C1 segment of cervical spinal cord (tissue), 14 donors: ENCODE measurements around the gene KLF7.
A peak's percentile ranks its signal among the peaks of the same experiment; 100 is the strongest.

Experiments
- DNase-seq, 14 donors: peaks; one replicate each; lab custom pipeline; 2025; lab: John Stamatoyannopoulos, UW

The KLF7 gene

GRCh38 chr2:207167099-207167923, 1.6 kb upstream of the KLF7 start:
- peak in 1 of 14 donors; percentile 59 for DNase-seq

GRCh38 chr2:207166349-207167098, 776 bp upstream of the KLF7 start:
- peak; percentile 27 to 91 (median 82) for DNase-seq

- DNase-seq: peak; percentile 90 to 100 (median 99)
Observed at GRCh38 chr2:207166039-207166348, 246 bp upstream of the KLF7 start.

GRCh38 chr2:207164006-207164831, 1.5 kb downstream of the KLF7 start:
- DNase-seq: peak in 11 of 14 donors; percentile 34 to 85 (median 75)

GRCh38 chr2:207163756-207164005, 2.1 kb downstream of the KLF7 start:
- DNase-seq: no peak

- DNase-seq: peak in 5 of 14 donors; percentile 21 to 71 (median 53)
Observed at GRCh38 chr2:207163053-207163755, 2.5 kb downstream of the KLF7 start.

- DNase-seq: no peak
Observed at GRCh38 chr2:207162316-207162715, 3.4 kb downstream of the KLF7 start.

- peak in 3 of 14 donors; percentile 14 to 35 (median 26) for DNase-seq
Observed at GRCh38 chr2:207161247-207162123, 4.3 kb downstream of the KLF7 start.

- no peak for DNase-seq
Observed at GRCh38 chr2:207160115-207160514, 5.6 kb downstream of the KLF7 start.

GRCh38 chr2:207159002-207159401, 6.7 kb downstream of the KLF7 start:
- no peak for DNase-seq

GRCh38 chr2:207157731-207158130, 8.0 kb downstream of the KLF7 start:
- DNase-seq: no peak

GRCh38 chr2:207157162-207157481, 8.6 kb downstream of the KLF7 start:
- DNase-seq: no peak

GRCh38 chr2:207156451-207157161, 9.1 kb downstream of the KLF7 start:
- no peak for DNase-seq

- no peak for DNase-seq
Observed at GRCh38 chr2:207155516-207156444, 10.0 kb downstream of the KLF7 start.

- DNase-seq: no peak
Observed at GRCh38 chr2:207154556-207155510, 10.9 kb downstream of the KLF7 start.

- DNase-seq: no peak
Observed at GRCh38 chr2:207153266-207153975, 12.3 kb downstream of the KLF7 start.

GRCh38 chr2:207151048-207151447, 14.7 kb downstream of the KLF7 start:
- no peak for DNase-seq
